CD4-positive, alpha-beta T cell (primary cell): ENCODE measurements around the gene SSH2. TPM values are rescaled to one million over a fixed set of nuclear protein-coding genes. Genes with fewer than 3 reads are reported as not detected.
"Not testable (repeated sequence)": the region's sequence is repeated elsewhere in the genome, so short reads cannot be mapped to it uniquely, and the experiment has no call there.

ENCODE experiments used
- ATAC-seq: fragments of 200-7000 bp; cut with Tn5 transposase; one replicate; pipeline ENCODE4 v1.10.0; 2022; ENCODE audit warnings: mild to moderate bottlenecking; ENCODE audit not compliant: poor library complexity
- CTCF ChIA-PET: fragments of 350-600 bp; sonication (Branson Sonifier 250); formaldehyde crosslinking; loops from one replicate; lab custom pipeline; 2021; ENCODE audit warnings: antibody characterized with exemption, inconsistent platforms; lab: Charles Lee
- POLR2A ChIA-PET: fragments of 350-600 bp; sonication (Branson Sonifier 250); formaldehyde crosslinking; loops from one replicate; lab custom pipeline; 2021; ENCODE audit warnings: antibody characterized with exemption, inconsistent platforms; lab: Charles Lee
- DNase-seq, 14 experiments: peaks; one replicate each; pipeline ENCODE4 v3.0.0-alpha.2; 2013 to 2020; ENCODE audit warnings: mixed read lengths in 2 of 14
- H3K27ac ChIP-seq, 2 donors: one replicate each; pipeline versions ENCODE4 v1.5.1 to v1.7.0; 2013; ENCODE audit warnings: low read length in 2 of 2, low read depth in 1 of 2, mild to moderate bottlenecking in 1 of 2
- H3K27me3 ChIP-seq, 2 experiments: 1 replicate in 1 of 2; 2 replicates in 1 of 2; pipeline versions ENCODE4 v1.6.1 to v1.7.0; 2013; ENCODE audit warnings: low read length in 2 of 2, control low read depth in 1 of 2, mild to moderate bottlenecking in 1 of 2, moderate library complexity in 1 of 2; ENCODE audit not compliant: insufficient read depth in 2 of 2, control insufficient read depth in 1 of 2
- H3K36me3 ChIP-seq: one replicate; pipeline ENCODE4 v1.6.1; 2013; ENCODE audit warnings: low read length, control low read depth; ENCODE audit not compliant: insufficient read depth
- H3K4me1 ChIP-seq: one replicate; pipeline ENCODE4 v1.6.1; 2013; ENCODE audit warnings: low read length, control low read depth; ENCODE audit not compliant: insufficient read depth
- H3K4me3 ChIP-seq: one replicate; pipeline ENCODE4 v1.5.1; 2013; ENCODE audit warnings: mild to moderate bottlenecking, low read length, moderate library complexity
- H3K9me3 ChIP-seq, 2 experiments: 1 replicate in 1 of 2; 2 replicates in 1 of 2; pipeline versions ENCODE4 v1.6.1 to v1.7.0; 2013; ENCODE audit warnings: low read length in 2 of 2, mild to moderate bottlenecking in 2 of 2, control low read depth in 1 of 2, moderate library complexity in 1 of 2; ENCODE audit not compliant: control insufficient read depth in 1 of 2, insufficient read depth in 1 of 2
- H3K27ac Mint-ChIP-seq: one replicate; pipeline ENCODE4 v1.8.0; 2020; ENCODE audit warnings: mixed read lengths
- H3K27me3 Mint-ChIP-seq: one replicate; pipeline ENCODE4 v1.8.0; 2021; ENCODE audit warnings: mixed read lengths
- H3K36me3 Mint-ChIP-seq: one replicate; pipeline ENCODE4 v1.8.0; 2021; ENCODE audit warnings: low read depth, mixed read lengths
- H3K4me1 Mint-ChIP-seq: one replicate; pipeline ENCODE4 v1.8.0; 2021; ENCODE audit warnings: low read depth, mixed read lengths
- H3K4me3 Mint-ChIP-seq: one replicate; pipeline ENCODE4 v1.8.0; 2020; ENCODE audit warnings: mild to moderate bottlenecking, mixed read lengths
- H3K9me3 Mint-ChIP-seq: one replicate; pipeline ENCODE4 v1.8.0; 2020; ENCODE audit warnings: mixed read lengths
- CTCF ChIP-seq: fragments of 200-600 bp; IDR thresholded peaks from one replicate; pipeline ENCODE4 v1.8.0; 2022; ENCODE audit warnings: antibody characterized with exemption, mild to moderate bottlenecking
- intact Hi-C, 2 experiments: fragments of 100-400 bp; cut with DNase I in 1 of 2; cut with micrococcal nuclease in 1 of 2; formaldehyde crosslinking; loops; one replicate each; pipeline versions ENCODE4 v1.15.1 to v1.9.0; 2023 to 2025; cut with DNase I, micrococcal nuclease
- total RNA-seq, 174 experiments: library from RNA in 2 of 174; stranded (reverse) in 2 of 174; gene quantifications; one replicate each; pipeline ENCODE4 v1.2.3 and lab custom pipeline; 2021 to 2026

SSH2 gene
- total RNA-seq, 2 experiments from 2014 or later: 73.4 to 81.5 TPM

- TF ChIP-seq CTCF: no peak
- Histone ChIP-seq H3K9me3 (no peaks in the 10 kb centered on the region), H3K4me3 (no peak overlapping the region), H3K27me3 (no peaks in the 10 kb centered on the region), H3K4me1 (peaks cover 48% of the 10 kb centered on the region), H3K36me3 (peaks cover 3% of the 10 kb centered on the region), H3K27ac (peak overlapping the region; percentile 63 to 71)
- H3K9me3 Mint-ChIP-seq: no peaks in the 10 kb centered on the region
- intact Hi-C loops: loop anchor here in 1 of 2 experiments (1.0 to 2.0 kb wide), 2 partner anchors 14 to 20 kb away; no protein-coding TSS in a partner anchor
- POLR2A ChIA-PET: interaction anchor here (0.9 to 2.4 kb wide), 7 partner anchors 8 to 36 kb away, joined by 3 to 18 read pairs (median 4); no protein-coding TSS in a partner anchor
- ATAC-seq (peak; percentile 67), DNase-seq (peak in 4 of 14 experiments; percentile 33 to 80 (median 62))
- peaks cover 29% of the 10 kb centered on the region for H3K36me3 Mint-ChIP-seq
- peak overlapping the region; percentile 89 for H3K27ac Mint-ChIP-seq
- CTCF ChIA-PET: interaction anchor here (0.9 to 1.5 kb wide), 5 partner anchors 21 to 205 kb away, joined by 3 to 5 read pairs (median 3); no protein-coding TSS in a partner anchor
- peak overlapping the region; percentile 36 for H3K4me3 Mint-ChIP-seq
- peaks cover 77% of the 10 kb centered on the region for H3K4me1 Mint-ChIP-seq
- no peaks in the 10 kb centered on the region for H3K27me3 Mint-ChIP-seq
Measured at GRCh38 chr17:29726715-29727252, 203.2 kb downstream of the SSH2 start.

- H3K27me3 Mint-ChIP-seq, H3K9me3 Mint-ChIP-seq, H3K9me3 ChIP-seq, DNase-seq, H3K27me3 ChIP-seq, H3K4me3 Mint-ChIP-seq, intact Hi-C loops, CTCF ChIA-PET, ATAC-seq, H3K4me3 ChIP-seq, H3K36me3 ChIP-seq: not testable (repeated sequence)
- Mint-ChIP-seq H3K36me3 (peaks cover 29% of the 10 kb centered on the region), H3K4me1 (peaks cover 84% of the 10 kb centered on the region), H3K27ac (peak overlapping the region; percentile 89)
- POLR2A ChIA-PET: interaction anchor here (3.6 to 5.1 kb wide), 2 partner anchors 20 to 36 kb away, joined by 64 to 77 read pairs; no protein-coding TSS in a partner anchor
- peaks cover 50% of the 10 kb centered on the region for H3K4me1 ChIP-seq
- peak overlapping the region in 1 of 2 donors; percentile 63 for H3K27ac ChIP-seq
Measured at GRCh38 chr17:29725408-29725807, 204.6 kb downstream of the SSH2 start.

GRCh38 chr17:29723278-29724047 lies 206.6 kb downstream of the SSH2 start:
- H3K27me3 ChIP-seq: no peaks in the 10 kb centered on the region
- peak overlapping the region; percentile 30 for H3K4me3 ChIP-seq
- H3K4me1 ChIP-seq: peaks cover 53% of the 10 kb centered on the region
- ChIA-PET CTCF (interaction anchor here (0.6 to 2.2 kb wide), 9 partner anchors 10 to 1531 kb away, joined by 3 to 7 read pairs (median 4); no protein-coding TSS in a partner anchor), POLR2A (interaction anchor here (0.6 to 5.1 kb wide), 20 partner anchors 9 to 328 kb away, joined by 3 to 77 read pairs (median 4); no protein-coding TSS in a partner anchor)
- peak overlapping the region; percentile 73 to 79 for H3K27ac ChIP-seq
- Mint-ChIP-seq H3K4me1 (peaks cover 86% of the 10 kb centered on the region), H3K27me3 (no peaks in the 10 kb centered on the region), H3K9me3 (no peaks in the 10 kb centered on the region), H3K36me3 (peaks cover 20% of the 10 kb centered on the region), H3K4me3 (peak overlapping the region; percentile 82), H3K27ac (peak overlapping the region; percentile 87)
- no peak for TF ChIP-seq CTCF
- peak in 4 of 14 experiments; percentile 51 to 71 (median 66) for DNase-seq
- peaks cover under 1% of the 10 kb centered on the region for H3K36me3 ChIP-seq
- intact Hi-C loops: no loop called here
- no peaks in the 10 kb centered on the region for H3K9me3 ChIP-seq
- ATAC-seq: peak; percentile 28
